ENCODE measurements around the gene GNB1L.

The GNB1L gene

DNA sequence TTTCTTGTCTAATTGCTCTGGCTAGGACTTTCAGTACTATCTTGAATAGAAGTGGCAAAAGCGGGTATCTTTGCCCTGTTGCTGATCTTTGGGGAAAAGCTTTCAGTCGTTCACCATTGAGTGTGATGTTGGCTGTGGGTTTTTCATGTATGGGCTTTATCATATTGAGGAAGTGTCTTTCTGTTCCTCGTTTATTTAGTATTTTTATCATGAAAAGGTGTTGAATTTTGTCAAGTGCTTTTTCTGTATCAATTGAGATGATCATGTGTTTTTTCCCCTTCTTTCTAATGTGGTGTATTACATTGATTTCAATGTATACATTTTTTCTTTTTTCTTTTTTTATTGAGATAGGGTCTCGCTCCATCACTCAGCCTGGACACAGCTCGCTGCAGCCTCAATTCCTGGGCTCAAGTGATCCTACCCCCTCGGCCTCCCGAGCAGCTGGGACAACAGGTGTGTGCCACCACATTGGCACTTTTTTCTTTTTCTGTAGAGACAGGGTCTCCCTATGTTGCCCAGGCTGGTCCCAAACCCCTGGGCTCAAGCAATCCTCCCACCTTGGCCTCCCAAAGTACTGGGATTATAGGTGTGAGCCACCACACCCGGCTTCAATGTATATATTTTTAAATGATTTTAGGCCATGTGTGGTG, 5.3 kb upstream of the GNB1L start:
- no peak for DNase-seq

DNA sequence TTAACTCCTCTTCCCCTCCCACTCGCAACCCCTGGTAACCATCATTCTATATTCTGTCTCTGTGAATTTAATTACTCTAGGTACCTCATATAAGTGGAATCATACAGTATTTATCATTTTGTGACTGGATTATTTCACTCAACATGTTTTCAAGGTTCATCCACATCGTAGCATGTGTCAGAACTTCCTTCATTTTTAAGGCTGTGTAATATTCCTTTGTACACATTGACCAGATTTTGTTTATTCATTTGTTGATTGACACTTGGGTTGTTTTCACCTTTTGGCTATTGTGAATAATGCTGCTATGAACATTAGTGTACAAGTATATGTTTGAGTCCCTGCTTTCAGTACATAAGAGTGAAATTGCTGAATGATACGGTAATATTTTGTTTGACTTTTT, 2.7 kb upstream of the GNB1L start:
- no peak for DNase-seq

DNA sequence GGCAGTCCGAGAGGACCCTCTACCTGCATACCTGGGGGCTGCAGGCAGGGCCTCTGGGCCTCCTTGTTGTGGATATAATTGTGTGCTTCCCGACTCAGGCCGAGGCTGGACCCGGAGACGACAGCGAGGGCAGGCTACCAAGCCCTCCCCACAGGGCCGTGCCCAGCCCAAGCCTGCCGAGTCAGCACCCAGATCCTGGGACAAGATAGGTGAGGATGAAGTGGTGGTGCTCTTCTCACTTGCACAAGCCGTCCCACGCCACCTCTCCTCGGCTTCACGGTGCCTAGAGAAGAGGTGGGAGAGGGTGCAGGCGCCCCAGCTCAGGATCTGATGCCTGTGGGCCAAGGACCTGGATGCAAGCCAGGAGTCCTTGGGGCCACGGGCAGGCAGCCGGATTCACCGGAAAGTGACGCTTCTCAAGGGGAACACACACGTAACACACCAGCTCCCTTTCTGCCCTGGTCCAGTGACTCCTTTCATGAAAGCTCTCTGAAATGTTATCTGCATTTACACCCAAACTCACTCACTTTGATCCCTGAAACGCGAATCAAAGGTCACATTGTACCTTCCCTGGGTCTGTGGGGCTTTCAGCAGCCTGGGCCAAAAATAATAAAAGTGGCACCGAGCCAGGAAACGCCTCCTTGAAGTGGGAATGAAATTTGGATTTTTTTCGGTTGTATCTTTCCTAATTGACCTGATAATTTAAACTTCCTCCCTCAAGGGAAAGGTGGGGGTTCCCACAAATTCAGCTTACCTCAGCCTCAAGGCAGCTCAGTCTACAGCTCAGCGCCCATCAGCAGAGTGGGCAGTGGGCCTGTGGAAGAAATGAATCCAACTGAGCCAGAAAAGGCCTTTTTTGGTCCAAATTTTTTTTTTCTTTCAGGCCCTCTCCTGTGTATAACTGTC, 1.1 kb upstream of the GNB1L start:
- DNase-seq, result peak in 3 of 5 donors; percentile 30 to 69 (median 42)

DNA sequence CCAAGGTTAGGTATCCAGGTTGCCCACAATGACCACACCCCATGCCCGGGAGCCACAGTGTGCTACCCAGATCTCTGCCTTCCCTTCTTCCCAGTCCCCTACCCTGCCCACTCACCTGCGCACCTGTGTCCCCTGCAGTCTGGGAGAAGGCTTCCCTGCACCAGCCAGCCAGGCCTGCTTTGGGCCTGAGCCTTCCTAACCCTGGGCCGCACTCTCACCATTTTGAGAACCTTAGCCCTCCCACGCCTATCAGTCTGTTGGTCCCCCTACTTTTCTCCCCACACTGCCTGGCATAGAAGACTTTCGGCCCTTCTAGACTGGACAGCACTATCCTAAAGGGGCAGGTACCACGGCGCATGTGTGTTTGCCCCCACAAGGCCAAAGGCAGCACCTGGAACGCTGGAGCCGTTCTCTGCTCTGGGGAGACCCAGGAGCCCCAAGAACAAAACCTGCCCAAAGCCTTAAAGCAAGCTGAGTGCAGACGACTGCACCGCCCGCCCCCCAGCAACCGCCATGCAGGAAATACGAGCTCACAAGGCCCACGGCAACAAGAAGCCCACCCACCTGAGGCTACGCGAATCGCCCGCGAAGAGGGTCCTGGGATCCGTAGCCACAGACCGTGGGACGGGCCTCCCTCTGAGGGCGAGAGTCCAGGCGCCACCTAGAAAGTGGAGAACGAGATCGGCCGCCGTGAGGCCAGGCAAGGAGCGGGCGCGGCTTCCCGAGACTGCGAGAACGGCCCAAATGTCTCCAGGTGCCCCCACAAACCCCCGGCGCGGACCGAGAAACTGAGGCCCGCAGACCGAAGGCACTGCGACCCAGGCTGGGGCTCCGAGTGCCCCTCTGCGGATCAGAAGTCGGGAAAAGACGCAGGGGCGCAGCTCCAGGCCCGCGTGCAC, 546 bp downstream of the GNB1L start:
- peak in 1 of 5 donors; percentile 15 for DNase-seq

DNA sequence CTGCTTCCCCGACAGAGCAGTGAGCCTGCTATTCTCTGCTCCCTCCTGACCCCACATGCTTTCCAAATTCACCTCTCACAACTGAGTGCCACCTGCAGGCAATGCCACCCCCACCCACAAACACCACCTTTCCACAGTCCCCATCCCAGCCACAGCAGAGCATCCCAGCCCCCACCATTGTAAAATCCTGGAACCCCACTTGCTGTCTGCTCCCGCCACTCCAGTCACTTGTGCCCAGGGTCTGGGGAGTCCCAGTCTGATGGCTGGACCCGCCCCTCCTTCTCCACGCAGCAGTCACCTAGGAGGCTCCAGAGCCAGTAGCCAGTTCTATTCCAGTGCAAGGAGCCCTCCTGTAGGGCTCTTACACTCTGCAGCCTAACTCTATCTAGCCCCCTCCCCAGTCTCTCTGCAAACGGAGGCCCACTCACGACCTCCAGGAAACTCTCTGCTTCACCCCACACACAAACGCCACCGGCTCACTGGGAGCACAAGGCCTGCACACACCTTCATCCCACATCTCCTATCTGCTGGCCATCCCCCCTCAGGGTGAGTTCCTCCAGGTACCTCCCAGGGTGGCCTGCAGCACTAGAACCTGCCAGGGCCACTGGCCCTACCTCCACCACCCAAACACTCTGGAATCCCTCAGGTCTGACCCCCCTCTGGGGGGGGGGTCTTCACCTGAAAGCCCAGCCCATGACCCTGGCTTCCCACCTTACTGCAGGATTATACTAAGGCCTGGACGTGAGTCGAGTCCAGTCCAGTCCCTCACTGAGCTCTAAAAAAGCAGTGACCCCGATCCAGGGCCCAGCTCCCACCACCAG, 1.4 kb downstream of the GNB1L start:
- DNase-seq, result no peak

DNA sequence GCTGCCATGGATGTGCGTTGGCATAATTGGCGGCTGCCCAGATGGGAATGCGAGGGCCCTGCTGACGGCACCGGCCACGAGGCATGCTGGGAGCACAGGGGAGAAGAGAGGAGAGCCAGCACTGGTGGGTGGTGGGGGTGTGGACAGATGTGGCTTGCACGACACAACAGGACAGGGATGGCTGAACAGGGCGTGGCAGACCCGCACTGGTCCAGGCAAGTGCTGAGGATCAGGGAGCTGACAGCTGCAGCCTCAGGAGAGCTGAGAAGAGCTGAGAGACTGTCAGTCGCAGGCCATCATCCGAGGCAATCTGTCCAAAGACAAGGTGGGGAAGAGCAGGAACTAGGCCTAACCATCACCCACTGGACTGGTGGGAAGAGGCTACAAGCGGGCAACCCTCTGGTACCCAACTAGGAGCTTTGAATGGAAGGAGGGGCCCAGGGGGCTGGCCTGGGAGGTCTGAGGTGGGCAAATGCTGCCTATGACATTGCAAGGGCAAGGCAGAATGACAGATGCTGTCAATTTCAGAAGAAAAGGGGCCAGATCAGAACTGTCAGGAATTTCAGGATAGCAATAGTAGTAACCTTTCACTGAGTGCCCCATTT, 2.4 kb downstream of the GNB1L start:
- DNase-seq, result no peak

DNA sequence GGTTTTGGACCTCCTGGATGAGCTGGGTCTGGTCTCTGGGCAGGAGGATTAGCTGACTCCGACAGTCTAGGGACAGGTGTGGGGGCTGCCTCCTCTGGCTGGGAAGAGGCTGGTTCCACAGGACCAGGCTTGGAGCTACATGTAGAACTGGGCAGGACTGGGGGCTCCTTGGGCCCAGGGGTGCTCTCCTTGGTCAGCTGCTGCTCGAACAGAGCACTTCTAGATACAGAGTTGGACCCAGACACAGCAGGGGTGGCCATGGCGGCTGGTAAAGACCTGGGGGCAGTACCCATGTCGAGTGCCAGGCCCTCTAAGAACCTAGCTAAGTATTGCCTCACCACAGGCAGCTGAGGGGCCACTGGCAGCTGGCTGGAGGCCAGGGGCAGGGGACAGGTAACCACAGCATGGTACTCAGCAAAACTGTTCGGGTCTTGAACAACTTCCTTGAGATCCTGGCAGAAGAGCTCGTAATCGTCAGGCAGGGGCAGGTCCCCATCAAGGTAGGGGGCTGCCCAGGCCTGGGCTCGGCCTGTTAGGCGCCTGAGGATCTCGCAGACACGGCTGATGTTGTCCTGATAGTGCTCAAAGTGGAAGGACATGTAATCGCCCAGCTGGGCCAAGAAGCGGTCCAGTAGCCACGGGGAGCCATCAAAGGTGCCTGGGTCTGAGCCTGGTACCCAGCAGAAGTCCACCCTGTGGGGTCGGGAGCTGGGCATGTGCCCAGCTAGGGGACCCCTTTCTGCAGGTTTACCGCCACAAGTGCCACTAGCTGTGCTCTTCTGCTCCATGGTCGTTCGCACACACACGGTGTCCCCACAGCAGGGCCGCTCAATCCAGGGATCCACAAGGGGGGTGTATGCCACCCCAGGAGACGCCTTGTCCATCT, 3.1 kb downstream of the GNB1L start:
- no peak for DNase-seq

DNA sequence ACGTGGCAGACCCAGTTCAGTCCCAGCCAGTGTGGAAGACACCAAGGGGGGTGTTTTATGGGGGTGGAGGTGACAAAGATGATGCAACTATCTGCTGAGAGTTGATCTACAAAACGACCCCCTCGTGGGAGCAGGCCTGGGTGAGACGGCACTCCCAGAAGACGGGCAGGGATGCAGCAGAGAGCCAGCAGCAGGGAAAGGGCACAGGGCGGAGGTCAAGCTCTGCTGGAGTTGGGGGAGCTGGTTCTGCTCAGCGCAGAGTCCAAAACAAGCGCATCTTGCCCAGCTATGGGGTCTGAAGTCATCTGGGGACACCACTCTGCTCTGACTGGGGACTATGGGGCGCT, 3.9 kb downstream of the GNB1L start:
- DNase-seq, result no peak

DNA sequence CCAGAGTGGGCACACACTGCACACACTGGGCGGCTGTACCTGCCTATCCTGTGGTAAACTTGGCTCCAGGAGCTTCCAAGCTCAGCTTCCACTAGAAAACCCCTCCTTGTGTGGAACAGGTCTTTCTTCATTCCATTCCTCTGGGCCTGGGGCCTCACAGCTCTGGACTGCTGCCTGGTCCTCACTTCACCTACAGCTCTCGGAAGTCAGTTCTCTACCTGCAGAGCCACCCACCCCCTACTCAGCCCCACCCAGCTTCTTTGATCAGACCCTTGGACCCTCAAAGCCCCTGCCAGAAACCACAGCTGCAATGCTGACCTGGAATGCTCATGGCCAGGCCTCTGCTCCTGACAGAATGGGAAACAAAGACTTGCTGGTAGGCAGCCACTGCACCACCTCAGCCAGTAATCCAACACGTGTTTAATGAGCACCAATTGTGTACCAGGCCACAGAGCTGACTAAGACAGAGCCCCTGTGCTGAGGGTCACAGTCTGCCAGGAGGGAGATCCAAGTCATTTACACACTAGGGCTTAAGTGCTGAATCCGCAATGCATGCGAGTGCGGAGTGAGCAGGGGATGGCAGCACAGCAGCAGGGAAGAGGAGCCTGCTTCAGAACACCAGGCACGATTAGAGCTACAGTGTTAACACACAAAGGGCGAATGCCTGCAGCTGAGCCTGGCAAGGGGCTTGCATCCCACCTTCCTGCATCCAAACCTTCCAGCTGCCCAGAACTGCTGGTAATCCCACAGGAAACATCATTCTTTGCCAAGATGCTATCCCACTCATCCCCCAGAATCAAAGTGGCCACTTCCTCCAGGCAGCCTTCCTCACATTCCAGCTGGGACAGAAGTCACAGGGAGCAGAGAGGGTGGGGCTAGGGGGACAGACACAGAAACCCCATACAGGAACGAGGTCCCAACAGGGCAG, 4.6 kb downstream of the GNB1L start:
- no peak for DNase-seq

DNA sequence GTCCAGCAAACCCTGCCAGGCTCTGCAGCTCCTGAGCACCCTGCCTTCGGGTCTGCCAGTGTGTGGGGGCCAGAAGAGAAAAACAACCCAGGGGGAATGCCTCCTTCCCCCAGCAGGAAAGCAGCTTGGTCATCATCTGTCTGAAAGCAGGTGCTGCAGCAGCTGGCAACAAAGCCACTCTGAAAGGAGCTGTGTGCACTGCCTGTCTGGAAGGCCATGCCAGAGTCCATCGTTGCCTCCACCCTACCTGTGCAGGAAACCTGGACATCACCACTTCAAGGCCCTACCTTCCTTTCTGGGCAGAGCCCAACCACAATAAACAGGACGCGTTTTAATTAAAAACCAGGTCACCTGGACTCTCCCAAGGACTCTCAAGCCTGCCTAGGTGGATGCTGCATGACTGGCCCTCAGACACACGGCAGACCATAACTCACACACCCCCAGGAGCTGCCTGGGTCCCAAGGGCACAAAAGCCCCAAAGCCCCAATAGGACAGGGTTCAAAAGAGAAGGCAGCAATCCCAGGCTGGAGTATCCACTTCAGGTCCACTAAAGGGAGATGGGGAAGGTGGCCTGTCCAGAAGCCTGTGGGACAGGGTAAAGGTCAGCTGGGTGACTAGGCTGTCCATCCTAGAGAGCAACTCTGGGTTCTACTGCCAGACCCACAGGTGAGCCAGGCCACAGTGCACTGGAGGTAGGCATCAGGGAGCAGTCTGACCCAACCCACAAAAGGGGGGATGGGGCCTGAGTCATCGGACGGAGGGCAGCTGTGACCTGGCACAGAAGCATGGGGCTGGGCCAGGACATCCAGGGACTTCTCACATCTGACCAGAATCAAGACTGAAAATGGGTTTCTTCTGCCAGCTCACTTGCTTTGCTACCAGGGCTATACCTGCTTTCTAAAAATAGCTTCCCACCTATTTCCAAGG, 6.1 kb downstream of the GNB1L start:
- no peak for DNase-seq

DNA sequence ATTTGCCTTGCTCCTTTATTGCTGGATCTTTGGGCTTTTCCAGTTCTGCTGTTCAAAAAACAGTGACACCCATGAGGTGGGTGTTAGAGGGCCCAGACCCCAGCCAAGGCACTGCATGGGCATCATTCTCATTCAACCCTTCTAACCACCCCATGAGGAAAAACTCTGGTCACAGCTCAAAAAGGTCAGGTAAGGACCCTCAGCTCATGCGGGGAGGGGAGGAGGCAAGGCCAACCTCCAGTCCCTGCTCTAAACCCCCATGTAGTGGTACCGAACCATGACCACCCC, 7.4 kb downstream of the GNB1L start:
- DNase-seq, result no peak

DNA sequence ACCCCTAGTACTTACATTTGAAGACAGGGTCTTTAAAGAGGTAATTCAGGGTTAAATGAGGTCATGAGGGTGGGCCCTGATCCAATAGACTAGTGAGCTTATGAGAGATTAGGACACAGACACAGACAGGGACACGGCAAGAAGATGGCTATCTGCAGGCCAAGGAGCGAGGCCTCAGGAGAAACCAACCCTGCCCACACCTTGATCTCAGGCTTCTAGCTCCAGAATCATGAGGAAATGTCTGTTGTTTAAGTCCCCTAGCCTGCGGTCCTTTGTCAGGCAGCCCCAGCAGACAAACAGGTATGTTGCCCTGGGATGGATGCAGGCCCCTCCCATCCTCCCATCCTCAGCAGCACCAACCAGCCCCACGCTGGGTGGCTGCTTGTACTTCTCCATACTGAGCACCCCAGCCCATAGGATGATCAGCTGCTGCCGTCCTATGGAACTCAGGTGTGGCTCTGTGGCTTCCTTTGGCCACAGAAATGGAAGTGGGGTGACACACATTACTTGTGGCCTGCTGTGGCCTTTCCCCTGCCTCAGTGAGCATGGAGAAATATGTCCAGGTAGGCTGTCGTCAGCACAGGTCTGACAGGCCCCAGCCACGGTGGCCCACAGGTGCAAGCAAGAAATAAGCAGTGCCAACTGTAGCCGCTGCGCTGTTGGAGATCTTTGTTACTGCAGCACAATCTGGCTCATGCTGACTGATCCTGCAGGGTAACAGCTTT, 7.9 kb downstream of the GNB1L start:
- no peak for DNase-seq

DNA sequence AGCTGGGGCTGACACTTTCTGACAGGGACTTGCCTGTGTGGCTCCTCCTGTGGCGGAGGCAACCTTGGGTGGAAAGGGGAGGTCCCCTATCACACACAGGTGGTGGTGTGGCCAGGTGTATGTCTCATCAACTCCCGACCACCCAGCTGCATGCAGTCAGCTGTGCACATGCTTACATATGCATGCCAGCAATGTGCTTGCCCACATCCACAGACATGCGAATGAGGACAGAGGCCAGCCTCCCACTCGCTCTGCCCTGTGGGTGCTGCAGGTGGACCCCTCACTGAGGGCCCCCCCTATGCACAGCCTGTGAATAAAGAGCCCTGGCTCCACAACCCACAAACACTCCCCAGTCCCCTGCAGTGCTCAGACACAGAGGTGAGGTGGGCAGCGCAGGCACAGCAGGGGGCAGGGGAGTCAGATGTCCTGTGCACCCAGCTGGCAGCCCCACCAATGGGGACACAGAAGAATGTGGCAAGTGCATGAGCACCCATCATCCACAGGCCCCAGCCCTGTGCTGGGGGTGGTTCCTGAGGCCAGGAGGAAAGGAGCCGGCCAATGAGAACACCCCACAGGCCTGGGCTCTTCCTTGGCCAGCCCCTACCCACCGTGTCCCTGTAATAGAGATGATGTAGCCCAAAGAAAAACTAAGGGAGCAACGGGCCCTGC, 9.5 kb downstream of the GNB1L start:
- no peak for DNase-seq

DNA sequence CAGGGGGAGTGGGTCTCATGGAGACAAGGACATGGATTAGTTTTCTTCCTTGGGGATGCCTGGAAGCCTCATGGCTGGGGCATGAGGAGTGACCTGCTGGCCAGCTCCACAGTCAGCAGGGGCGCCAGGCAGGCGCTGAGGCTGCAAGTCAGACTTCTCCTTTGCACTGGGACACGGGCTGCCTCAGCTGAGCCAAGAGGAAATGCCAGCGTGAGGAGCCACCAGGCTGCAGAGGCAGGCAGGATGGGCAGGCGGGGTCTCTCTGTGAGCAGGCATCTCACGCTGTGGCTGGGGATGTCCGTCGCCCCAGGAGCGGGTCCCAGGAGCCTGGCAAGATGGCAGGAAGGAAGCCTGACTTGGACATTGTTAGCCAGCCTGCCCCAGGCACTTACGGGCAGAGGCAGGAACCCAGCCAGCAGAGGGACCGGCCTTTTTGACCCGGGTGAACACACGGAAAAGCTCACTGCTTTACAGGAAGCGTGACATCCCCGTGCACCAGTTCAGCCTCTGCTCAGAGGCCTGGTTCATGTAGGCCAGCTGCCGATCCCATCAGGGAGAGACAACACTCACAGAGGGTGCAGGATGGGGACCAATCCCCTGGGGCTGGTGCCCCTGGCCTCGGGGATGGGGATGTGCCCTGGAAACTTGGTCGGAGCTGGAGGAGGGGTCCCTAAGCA, 10.2 kb downstream of the GNB1L start:
- DNase-seq, result peak in 1 of 5 donors; percentile 33

DNA sequence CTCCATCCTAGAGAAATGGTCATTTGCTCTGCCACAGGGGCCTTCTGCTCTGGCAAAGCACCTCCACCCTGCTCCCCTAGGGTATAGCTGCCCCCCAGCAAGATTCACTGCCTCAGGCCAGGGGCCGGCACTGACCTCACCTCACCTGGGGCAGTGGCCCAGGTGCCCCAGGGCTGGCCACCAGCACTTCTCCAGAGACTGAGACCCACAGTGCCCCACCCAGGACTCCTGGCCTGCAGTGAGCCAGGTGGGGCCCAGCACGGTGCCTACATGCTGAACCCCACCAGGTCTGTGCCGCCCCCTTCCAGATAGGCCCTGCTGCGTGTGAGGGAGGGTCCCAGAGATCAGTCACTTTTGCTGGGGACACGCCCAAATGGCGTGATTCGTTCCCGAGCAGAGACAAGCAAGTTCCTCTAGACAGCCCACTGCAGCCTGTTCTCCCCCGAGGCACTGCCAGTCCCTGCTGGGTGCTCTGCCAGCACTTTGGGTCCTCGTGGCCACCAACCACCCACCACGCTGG, 10.8 kb downstream of the GNB1L start:
- DNase-seq, result no peak

DNA sequence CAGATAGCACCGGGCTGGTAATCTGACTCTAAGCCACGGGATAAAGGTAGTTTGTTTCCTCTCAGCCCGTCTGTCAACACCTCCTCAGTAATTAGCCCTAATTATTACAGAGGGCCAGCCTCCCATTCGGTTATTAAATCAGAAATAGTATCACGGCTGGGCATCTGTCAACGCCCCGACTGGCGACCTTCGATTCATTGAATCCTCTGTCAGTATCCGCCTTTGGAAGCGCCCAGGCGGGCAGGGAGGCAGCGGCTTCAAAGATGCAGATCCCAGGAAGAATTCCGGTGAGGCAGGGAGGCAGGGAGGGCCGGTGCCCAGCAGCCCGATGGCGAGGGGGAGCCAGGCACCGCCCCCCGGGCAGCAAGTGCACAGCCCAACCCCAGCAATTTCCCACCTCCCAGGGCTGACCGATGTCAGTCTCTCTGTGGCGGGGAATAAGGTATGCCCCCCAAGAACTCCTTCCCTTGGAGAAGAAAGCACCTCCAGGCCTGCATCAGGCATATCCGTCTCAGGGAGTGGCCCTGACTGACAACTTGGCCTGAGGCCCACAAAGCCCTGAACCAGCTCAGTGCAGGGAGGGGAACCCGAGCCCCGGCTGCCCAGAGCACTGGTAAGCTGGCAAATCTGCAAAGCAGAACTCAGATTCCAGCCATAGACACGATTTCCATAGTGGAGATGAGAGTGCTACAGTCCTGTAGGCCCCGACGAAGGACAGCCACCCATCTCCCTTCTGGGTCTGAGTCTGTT, 11.4 kb downstream of the GNB1L start:
- DNase-seq, result no peak

All from T-helper 1 cell (primary cell).